GM19043 (cell line): Measurements from ENCODE around the gene F11.
"Not testable (repeated sequence)": the region's sequence is repeated elsewhere in the genome, so short reads cannot be mapped to it uniquely, and the experiment has no call there.

ENCODE experiments used
- ATAC-seq: cut with Tn5 transposase; IDR thresholded peaks from one replicate; pipeline ENCODE4 v1.9.1; 2021; ENCODE audit warnings: low read depth; ENCODE audit not compliant: unreplicated experiment

F11 gene

DNA sequence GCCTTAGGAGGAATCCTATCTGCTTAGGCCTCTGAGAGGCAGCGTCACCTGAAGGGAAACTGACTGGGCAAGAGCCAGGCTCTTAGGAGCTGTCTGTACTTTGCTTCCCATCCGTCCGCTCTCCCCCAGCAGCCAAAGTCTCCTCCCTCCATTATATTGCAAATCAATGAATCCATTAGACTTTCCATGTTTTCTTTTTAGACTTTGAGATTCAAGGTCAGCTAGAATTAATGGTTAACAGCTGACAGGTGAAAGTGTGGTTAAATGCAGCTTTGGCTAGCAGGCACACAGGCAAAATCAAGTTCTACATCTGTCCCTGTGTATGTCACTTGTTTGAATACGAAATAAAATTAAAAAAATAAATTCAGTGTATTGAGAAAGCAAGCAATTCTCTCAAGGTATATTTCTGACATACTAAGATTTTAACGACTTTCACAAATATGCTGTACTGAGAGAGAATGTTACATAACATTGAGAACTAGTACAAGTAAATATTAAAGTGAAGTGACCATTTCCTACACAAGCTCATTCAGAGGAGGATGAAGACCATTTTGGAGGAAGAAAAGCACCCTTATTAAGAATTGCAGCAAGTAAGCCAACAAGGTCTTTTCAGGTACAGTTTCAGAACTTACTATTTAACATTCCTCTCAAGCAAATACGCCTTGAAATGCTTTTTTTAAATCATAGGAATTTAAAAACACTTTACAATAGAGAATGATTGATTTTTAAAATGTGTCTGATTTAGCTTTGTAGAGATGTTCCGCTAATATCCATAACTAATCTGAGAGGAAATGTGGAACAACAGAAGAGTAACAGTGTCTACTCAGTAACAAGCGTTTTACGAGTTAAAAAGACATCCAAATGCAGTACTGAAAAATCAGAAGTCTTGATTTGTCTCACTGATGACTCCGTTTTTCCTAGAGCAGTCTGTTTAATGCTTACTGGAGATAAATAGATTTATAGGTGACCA lies at the start of gene F11:
Gene F11, plus strand, starts transcription at position 507 of the 970 bp plus-strand sequence. CDS start 948 bp downstream, outside the sequence.
- ATAC-seq = no peak

DNA sequence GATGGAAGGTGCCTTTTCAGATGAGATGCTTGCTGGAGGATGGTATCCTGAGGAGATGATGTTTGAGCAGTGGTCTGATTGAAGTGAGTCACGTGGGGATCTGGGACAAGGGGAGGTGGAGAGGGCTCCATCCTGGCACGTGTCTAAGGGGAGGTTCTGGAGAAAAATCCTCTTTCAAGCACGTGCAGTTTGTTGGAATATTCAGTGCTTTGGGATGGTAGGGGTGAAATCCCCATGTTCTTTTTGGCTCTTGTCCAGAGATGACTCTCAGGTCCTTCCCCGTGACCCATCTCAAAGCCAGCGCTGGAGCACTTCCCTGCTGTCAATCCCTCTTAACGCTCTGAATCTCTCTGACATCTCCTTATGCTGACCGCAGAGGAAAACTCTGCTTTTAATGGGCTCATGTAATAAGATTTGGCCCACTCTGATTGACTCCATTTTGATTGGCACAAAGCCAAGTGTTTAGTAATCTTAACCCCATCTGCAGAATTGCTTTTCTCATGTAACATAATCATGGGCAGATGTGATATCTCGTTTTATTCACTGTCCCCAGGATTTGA lies 49.4 kb upstream of the F11 start:
- no peak for ATAC-seq

DNA sequence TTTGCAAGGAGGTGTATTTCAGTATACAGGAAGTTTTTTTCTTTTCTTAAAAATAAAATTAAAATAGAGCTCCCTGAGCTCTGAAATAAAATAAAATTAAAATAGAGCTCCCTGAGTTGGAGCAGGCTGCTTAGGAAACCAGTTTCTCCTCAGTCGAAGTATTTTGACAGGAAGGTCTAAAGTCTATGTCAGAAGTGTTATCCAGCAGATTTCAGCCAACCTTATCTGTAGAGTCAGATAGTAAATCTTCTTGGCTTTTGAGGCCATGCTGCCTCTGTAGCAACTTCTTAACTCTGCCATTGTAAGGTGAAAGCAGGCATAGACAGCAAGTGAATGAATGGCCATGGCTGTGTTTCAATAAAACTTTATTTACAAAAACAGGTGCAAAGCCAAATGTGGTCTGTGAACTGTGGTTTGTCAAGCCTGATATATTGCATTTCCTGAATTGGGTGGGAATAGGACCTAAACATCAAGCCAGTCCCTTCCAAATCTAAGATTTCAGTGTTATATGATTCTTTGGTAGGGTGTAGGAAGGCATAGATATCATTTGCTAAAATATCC lies 48.2 kb upstream of the F11 start:
- no peak for ATAC-seq

DNA sequence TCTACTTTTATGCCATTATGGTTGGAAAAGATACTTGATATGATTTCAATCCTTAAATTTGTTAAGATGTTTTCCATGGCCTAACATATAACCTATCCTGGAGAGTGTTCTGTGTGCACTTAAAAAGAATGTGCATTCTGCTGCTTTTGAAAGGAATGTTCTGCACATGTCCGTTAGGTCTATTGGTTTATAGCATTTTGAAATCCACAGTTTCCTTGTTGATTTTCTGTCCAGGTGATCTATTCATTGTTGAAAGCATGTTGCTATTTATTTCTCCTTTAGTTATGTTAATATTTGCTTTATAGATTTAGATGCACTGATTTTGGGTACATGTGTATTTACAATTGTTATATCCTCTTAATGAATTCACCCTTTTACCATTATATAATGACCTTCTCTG lies 44.4 kb upstream of the F11 start:
- ATAC-seq = no peak

DNA sequence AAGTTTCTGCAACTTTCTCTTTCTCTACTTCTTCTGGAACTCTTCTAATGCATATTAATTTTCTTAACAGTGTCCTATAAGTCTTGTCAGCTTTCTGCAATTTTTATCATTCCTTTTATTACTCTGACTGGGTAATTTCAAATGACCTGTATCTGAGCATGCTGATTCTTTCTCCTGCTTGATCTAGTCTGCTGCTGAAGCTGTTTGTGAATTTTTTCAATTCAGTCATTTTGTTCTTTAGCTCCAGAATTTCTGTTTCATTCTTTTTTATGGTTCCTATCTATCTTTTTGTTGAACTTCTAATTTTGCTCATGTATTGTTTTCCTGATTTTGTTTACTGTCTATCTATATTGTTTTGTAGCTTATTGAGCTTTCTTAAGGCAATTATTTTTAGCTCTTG lies 40.1 kb upstream of the F11 start:
- no peak for ATAC-seq

DNA sequence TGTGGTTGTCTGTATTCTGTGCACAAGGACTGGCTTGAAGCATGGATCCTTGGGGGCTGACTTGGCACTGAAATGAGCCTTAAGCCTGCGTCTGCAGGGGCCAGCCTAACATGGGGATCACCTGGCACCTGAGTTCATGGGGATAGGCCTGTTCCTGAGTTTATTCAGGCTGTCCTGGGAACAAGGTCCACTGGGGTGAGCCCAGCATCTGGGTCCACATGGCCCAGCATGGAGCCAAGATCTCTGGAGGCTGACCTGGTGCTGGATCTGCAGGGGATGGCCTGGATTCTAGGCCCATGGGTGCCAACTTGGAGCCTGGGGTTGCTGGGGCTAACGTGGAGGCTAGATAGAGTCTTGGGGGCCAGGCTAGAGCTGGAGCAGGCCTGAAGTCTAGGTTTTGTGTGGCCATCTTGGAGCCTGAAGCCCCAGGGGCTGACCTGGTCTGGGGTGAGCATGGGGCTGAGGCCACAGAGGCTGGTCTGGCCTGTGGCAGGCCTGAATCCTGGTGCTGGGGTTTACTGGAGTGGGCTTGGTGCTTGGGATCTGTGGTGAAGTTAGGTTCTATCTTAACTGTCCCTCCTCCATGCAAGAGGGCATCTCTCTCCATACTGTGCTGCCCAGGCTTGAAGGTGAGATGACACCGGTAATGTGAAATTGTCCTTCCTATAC lies 39.3 kb upstream of the F11 start:
- no peak for ATAC-seq

DNA sequence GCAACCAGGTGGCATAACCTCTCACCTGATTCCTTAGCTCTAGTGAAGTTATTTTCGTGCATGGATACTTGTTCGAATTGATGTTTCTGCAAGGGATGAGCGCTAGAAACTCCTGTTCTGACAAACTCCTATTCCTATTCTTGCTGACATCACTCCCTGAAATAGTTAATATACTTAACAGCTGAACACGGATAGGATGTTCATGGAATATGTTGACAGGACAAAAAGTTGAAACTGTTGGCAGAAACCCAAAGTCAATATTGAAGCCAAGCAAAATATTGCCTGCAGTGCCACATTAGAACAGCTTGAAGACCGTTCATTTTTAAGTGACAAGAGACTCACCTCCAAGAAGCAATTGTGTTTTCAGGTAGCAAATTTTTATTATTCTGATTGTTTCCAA lies 38.8 kb upstream of the F11 start, which contains the start of gene KLKB1:
Gene KLKB1, plus strand, starts transcription at position 287 of the 400 bp plus-strand sequence. CDS start 689 bp downstream, outside the sequence.
- no peak for ATAC-seq

DNA sequence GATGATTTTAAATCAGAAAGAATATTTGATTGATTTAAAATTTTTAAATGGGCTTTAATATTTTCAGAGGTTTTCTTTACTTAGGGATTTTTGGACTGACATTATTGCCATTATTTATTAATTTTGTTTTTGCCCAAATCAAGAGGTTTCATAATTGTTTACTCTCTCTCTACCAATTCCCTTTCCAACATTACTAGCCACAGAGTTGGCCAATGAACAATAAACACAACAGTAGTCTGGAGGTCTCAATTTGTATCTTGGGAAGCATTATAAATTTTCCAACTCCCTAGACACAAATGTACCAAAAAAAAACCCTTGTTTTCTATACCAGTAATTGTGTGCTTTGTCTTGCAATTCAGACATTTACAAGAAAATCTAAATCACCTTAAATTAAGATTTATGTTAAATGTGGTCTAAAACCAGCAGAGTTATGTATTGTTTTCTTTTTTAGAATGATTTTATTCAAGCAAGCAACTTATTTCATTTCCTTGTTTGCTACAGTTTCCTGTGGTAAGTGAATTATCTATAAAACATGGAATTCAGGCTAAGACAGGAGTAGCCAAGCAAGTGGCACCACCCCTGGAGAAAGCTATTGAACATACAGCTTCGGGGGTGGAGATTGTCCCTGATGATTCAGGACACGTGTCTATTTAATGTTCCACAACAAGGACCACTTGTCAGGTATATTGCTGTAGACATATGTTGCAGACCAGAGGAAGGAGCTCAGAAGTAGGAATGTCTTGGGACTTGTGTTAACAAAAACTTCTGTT lies 38.1 kb upstream of the F11 start:
- no peak for ATAC-seq

DNA sequence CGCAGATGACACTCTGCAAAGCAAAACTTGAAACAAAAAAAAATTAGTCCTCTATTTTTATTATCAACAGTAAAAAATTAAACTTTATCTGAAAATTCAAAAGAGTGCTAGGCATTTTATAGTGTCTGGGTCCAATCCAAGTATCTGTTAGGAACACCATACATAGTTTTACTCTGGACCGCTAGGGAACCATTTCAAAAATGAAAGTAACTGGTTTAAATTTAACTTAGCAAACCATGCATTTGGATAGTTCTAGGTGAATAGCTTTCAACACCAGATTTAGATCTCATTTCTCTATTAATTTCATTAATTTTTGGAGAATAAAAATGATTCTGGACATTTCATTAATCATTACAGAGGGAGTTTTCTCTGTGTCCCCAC lies 37.5 kb upstream of the F11 start:
- ATAC-seq = no peak

DNA sequence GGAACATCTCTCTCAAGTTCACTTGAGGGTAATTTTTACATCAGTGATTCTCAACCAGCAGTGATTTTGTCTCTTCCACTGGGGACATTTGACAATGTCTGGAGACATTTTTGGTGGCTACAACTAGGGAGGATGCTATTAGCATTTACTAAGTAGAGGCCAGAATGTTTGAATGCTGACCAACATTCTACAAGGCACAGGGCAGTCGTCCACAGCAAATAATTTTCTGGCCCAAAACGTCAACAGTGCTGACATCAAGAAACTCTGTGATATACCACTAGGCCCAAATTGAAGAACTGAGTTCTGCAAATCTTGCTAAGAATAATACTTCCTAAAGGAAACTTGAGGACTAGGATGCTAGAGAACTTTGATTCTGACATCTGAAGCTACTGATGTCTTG lies 31.6 kb upstream of the F11 start:
- ATAC-seq = no peak

DNA sequence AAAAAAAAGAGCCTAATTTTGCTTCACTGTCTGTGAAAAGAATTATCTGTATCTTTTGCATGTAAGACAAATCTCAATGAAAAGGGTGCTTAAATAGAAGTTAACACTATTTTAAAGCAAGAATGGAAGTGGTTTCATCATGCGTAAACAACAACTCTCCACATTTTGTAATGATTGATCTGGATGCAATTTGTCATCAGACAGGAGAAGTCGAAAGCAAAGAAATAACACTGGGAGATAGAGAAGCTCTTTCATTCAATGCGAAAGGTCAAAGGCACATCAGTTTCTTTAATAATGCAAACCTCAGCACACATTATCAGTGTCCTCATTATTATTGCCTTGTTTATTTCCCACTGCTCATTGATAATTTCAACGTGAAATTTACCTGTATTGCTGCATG lies 29.9 kb upstream of the F11 start:
- ATAC-seq = no peak

DNA sequence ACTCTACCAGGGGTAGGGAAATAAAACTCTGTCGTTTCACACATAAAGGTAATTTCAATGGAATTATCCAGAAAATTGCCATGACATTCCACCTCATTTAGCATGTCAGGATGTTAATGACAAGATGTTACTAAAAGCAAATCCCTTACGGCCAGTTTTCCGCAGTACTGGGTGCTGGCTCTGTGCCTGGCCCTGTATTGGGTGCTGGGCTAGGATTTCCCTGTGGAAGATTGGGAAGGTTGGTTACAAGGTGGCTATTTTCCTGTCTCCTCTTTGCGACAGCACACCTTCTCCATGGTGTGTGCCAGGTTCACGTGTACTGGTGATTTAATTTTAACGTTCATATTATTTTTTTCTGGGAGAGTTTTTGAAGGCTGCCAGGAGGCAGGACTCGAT lies 25.5 kb upstream of the F11 start:
- ATAC-seq = no peak

DNA sequence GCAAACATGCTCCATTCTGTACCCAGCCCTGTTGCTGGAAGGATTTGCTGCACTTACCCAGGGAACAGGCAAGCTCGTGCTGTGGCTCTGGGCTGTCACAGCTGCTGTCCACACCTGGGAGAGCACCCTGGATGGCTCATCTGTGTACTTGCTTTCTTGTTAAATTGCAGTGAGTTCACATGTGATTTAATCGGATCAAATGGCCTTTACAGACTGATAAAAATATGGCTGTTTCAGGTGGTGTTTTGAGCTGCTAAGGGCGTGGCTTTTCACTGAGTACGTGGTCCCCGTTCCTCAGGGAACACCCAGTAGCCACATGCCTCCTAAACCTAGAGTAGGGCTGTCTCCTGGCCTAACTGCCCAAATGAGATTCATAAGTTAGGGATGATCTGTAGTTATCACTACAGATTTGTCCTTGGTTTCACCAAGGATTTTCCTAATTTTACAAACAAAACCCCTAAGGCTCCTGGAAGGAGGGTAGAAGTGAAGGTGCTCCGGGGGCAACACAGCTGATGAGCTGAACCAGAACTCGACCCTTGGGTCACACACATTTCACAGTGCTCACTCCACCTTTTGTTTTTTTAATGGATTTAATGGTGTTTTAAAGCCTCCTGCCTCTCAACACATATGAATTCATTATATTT lies 25.0 kb upstream of the F11 start:
- no peak for ATAC-seq

DNA sequence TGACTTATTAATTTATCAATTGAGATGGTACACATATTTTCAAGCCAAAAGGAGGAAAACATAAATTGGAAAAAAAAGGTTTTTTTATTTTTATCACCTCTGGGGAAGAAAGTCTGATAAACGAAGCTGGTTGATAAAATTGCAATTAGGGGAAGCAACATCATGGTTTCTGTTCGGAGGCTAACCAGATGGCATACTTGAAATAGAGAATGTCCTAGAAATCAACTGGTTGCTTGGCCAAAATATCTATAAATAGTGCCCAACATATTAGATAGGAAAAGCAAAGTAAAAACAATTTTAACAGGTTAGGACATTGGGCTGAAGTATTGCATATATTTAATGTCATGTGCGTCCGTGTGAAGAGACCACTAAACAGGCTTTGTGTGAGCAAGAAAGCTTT lies 24.4 kb upstream of the F11 start:
- no peak for ATAC-seq

DNA sequence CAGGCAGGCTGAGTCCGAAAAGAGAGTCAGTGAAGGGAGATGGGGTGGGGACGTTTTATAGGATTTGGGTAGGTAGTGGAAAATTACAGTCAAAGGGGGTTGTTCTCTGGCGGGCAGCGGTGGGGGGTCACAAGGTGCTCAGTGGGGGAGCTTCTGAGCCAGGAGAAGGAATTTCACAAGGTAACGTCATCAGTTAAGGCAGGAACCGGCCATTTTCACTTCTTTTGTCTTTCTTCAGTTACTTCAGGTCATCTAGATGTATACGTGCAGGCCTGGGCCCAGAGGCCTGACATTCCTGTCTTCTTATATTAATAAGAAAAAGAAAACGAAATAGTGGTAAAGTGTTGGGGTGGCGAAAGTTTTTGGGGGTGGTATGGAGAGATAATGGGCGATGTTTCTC lies 24.0 kb upstream of the F11 start:
- ATAC-seq = not testable (repeated sequence)

DNA sequence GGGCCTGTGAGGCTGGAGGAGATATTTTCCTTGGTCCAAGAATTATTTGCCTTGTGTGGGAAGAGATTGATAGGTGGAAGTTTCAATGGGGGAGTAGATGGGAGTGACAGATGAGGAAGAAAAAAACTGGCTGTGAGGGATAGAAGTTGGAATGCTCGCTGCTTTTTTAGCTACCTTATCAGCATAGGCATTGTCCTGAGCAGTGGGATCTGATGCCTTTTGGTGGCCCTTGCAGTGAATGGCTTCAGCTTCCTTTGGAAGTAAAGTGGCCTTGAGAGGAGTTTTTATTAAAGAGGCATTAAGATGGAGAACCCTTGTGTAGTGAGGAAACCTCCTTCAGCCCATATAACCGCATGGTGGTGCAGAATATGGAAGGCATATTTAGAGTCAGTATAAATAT lies 22.7 kb upstream of the F11 start:
- no peak for ATAC-seq

DNA sequence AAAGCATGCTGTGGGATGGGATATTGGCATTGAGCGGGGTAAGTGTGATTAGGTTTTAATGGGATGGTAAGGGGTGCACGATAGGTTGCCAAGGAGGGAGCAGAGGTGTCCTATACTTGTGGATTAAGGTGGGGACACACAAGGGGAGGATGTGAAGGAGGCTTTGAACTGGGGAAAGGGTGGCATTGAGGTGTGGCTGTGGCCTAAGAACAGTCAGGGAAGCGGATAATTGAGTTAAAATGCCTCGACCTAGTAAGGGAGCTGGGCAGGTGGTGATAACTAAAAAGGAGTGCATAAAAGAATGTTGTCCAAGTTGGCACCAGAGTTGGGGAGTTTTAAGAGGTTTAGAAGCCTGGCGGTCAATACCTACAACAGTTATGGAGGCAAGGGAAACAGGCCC lies 21.2 kb upstream of the F11 start:
- no peak for ATAC-seq

DNA sequence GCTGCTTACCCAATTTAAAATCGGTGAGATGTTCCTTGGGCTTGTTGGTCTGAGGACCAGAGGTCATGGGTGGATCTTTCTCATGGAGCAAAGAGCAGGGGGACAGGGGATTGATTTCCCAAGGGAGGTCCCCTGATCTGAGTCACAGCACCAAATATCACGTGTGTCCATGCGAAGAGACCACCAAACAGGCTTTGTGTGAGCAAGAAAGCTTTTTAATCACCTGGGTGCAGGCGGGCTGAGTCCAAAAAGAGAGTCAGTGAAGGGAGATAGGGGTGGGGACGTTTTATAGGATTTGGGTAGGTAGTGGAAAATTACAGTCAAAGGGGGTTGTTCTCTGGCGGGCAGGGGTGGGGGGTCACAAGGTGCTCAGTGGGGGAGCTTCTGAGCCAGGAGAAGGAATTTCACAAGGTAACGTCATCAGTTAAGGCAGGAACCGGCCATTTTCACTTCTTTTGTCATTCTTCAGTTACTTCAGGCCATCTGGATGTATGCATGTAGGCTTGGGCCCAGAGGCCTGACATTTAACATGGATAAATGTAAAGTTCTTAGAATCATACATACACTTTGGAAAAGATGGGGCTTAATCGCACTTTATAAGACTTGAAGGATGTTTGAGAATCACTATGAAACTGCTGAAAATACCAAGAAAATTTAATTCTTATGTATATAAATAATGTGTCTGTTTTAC lies 18.8 kb upstream of the F11 start:
- ATAC-seq = not testable (repeated sequence)

DNA sequence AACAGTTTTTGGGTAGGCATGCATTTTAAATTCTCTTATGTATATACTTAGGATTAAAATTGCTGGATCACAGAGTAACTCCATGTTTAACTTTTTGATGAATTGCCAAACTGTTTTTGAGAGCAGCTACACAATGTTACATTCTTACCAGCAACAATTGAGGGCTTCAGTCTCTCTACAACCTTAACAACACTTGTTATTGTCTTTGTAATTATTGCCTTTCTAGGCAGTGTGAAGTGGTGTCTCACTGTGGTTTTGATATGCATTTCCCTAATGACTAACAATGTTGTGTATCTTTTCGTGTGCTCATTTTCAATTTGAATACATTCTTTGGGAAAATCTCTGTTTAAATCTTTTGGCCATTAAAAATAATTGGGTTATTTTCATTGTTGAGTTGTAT lies 17.3 kb upstream of the F11 start:
- ATAC-seq = no peak
